Rectal smooth muscle tissue (tissue), 1 donor: Measurements from ENCODE around the gene STK26.
"Not testable (repeated sequence)": the region's sequence is repeated elsewhere in the genome, so short reads cannot be mapped to it uniquely, and the experiment has no call there.

ENCODE experiments used
- H3K27ac ChIP-seq: one replicate; pipeline ENCODE4 v1.7.0; 2013; ENCODE audit warnings: low read depth, low read length, inconsistent platforms
- H3K27me3 ChIP-seq: one replicate; pipeline ENCODE4 v1.7.0; 2013; ENCODE audit warnings: low read length; ENCODE audit not compliant: control insufficient read depth, insufficient read depth
- H3K36me3 ChIP-seq: one replicate; pipeline ENCODE4 v1.7.0; 2013; ENCODE audit warnings: low read length; ENCODE audit not compliant: control insufficient read depth, insufficient read depth
- H3K4me1 ChIP-seq: one replicate; pipeline ENCODE4 v1.7.0; 2013; ENCODE audit warnings: low read length; ENCODE audit not compliant: control insufficient read depth, insufficient read depth
- H3K4me3 ChIP-seq: one replicate; pipeline ENCODE4 v1.7.0; 2013; ENCODE audit warnings: low read length
- H3K9ac ChIP-seq: one replicate; pipeline ENCODE4 v1.7.0; 2013; ENCODE audit warnings: low read length

STK26 gene

GRCh38 chrX:132077912-132078311, 54.8 kb downstream of the STK26 start:
- Histone ChIP-seq H3K27ac (no peak overlapping the region), H3K27me3 (no peaks in the 10 kb centered on the region), H3K9ac (no peak overlapping the region), H3K36me3 (no peaks in the 10 kb centered on the region), H3K4me3 (no peak overlapping the region), H3K4me1 (no peaks in the 10 kb centered on the region)

DNA sequence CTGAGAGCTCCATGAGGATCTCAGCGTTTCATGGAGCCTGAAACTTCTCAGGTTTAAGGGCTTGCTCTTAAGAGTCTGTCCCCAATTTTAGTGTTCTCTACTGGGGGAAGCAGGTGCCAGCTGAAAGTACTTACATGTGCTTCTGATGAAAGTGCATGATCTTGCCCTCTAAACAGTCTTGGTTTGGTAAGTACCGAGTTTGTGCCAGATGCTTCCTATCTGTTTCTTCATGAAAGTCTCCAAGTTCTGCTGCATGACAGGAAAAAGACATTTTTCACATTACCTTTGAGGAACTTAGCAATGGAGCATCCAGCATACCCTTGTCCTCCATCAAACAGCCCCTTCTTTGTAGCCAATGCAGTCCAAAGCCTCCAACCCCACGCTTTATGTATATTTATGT, 62.7 kb downstream of the STK26 start:
- Histone ChIP-seq H3K36me3 (no peaks in the 10 kb centered on the region), H3K9ac (no peak overlapping the region), H3K4me1 (no peaks in the 10 kb centered on the region), H3K27ac (no peak overlapping the region), H3K27me3 (no peaks in the 10 kb centered on the region), H3K4me3 (no peak overlapping the region)

DNA sequence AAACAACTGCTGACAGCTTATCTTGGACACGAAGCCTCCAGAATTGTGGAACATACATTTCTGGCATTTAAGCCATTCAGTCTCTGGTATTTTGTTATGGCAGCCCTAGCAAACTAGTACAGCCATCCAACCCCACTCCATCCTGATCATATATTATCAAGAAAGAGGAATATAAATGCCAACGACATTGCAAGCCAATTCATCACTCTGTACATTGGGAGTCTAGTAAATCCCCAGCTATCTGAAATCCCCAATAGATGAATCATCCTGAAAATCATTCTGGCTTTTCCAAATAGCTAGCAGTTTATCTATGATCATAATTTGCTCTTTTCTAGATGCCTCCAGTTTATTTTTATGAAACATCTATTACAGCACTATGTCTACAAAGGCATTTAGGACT, 63.6 kb downstream of the STK26 start:
- Histone ChIP-seq H3K4me3 (no peak overlapping the region), H3K4me1 (no peaks in the 10 kb centered on the region), H3K27me3 (no peaks in the 10 kb centered on the region), H3K36me3 (no peaks in the 10 kb centered on the region), H3K27ac (no peak overlapping the region), H3K9ac (no peak overlapping the region)

- Histone ChIP-seq H3K27me3 (no peaks in the 10 kb centered on the region), H3K4me1 (no peaks in the 10 kb centered on the region), H3K9ac (no peak overlapping the region), H3K36me3 (no peaks in the 10 kb centered on the region), H3K27ac (no peak overlapping the region), H3K4me3 (no peak overlapping the region)
Observed at GRCh38 chrX:132088864-132089263, 65.8 kb downstream of the STK26 start.

DNA sequence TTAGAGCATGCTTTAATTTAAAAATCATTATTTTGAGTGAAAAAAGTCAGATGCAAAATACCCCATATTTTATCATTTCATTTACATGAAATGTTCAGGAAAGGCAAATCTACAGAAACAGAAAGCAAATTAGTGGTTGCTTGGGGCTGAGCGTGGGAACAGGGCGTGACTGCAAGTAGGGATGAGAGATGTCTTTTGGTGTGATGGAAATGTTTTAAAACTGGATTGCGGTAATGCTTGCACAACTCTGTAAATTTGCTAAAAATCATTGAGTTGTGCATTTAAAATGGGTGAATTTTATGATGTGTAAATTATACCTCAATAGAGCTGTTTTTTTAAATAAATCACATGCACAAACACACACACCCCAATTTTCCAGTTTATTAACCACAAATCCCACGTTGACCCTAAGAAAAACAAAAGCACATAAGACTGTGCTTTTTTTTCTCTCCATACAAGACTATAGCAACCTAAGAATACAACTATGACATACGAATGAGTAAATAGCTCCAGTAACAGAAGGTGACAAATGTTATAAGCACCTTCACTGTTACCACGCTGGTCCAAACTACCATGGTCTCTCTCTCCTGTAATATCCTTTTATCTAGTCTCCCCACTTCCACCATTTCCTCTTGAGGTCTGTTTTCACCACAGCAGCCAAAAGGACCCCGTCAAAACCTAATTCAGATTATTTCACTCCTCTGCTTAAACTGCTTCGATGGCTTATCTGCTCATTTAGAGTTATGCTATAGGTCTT, 67.5 kb downstream of the STK26 start:
- no peak overlapping the region for H3K9ac ChIP-seq
- no peaks in the 10 kb centered on the region for H3K36me3 ChIP-seq
- H3K27ac ChIP-seq = no peak overlapping the region
- H3K4me1 ChIP-seq = no peaks in the 10 kb centered on the region
- H3K4me3 ChIP-seq = no peak overlapping the region
- H3K27me3 ChIP-seq = no peaks in the 10 kb centered on the region

- Histone ChIP-seq H3K9ac (no peak overlapping the region), H3K27me3 (no peaks in the 10 kb centered on the region), H3K4me3 (no peak overlapping the region), H3K36me3 (no peaks in the 10 kb centered on the region), H3K27ac (no peak overlapping the region), H3K4me1 (no peaks in the 10 kb centered on the region)
Observed at GRCh38 chrX:132092439-132093065, 69.5 kb downstream of the STK26 start.

DNA sequence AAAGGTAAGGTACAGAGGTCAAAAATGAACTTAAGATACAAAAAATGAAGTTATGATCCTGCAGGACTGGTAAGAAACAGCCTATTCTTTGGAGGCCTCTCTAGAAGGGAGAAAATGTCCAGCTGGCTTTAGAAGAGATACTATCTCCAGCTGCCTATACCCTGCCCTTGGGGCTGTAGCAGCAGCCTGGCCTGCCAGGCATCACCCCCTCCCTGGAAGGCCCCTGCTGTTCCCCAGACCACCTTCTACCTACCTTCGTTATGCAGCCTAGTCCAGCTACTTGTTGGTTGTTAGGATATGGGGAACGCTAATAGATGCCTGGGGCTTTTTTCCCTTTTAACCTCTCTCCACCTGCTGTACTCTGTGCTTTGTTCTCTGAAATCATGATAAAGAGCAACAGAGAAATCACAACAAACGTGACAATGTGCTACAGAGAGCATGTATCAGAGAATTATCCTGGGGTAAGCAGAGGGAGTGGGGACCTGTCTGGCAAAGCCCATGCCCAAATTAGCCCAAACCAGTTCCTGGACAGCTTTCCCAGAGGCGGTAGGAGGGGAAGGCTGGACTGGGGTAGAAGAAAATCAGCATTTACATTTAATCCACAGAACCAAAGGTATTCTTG, 70.2 kb downstream of the STK26 start:
- H3K4me3 ChIP-seq = no peak overlapping the region

DNA sequence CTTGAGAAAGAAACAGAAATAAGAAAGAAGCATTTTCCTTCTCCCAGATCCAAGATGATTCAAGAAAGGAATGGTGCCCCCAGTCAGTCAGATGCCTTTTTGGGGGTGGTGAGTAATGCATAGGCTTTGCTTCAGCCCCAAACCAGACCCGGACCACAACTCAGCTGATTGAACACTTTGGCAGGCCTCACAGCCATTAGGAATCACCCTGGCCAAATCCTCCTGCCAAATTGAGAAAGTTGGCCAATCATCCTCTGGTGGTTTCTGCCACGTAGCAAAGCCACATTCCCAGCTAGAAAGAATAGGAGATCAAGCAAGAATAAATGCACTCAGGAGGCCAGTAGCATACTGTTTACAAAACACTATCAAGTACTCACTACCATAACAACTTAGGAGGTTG, 71.1 kb downstream of the STK26 start:
- H3K9ac ChIP-seq = no peak overlapping the region
- no peaks in the 10 kb centered on the region for H3K36me3 ChIP-seq
- no peak overlapping the region for H3K27ac ChIP-seq
- H3K4me3 ChIP-seq = no peak overlapping the region
- no peaks in the 10 kb centered on the region for H3K4me1 ChIP-seq
- no peaks in the 10 kb centered on the region for H3K27me3 ChIP-seq

More for the DNA sequence above, 70.2 kb downstream of the STK26 start:
- no peak overlapping the region for H3K9ac ChIP-seq
- no peaks in the 10 kb centered on the region for H3K36me3 ChIP-seq
- H3K27me3 ChIP-seq = no peaks in the 10 kb centered on the region
- H3K27ac ChIP-seq = no peak overlapping the region
- no peaks in the 10 kb centered on the region for H3K4me1 ChIP-seq

DNA sequence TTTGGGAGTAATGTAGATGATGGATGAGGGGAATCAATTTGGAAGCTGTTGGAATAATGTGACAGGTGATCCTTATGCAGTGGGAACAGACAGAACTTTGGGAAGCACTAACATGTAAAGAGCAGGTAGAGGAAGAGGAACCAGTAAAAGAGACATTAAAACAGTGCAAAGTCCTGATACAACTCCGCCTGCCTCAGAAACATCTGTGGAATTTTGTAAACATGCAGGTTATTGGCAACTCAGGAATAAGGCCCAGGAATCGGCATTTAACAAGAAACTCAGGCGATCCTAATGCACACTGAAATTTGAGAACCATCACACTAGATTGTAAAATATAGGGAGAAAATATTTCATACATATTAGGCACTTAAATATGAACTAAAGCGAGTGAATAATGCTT, 75.6 kb downstream of the STK26 start:
- H3K27ac ChIP-seq, H3K9ac ChIP-seq, H3K4me3 ChIP-seq, H3K27me3 ChIP-seq, H3K36me3 ChIP-seq, H3K4me1 ChIP-seq: not testable (repeated sequence)

- H3K9ac ChIP-seq = no peak overlapping the region
- no peaks in the 10 kb centered on the region for H3K4me1 ChIP-seq
- no peaks in the 10 kb centered on the region for H3K36me3 ChIP-seq
- H3K27ac ChIP-seq = no peak overlapping the region
- H3K27me3 ChIP-seq = no peaks in the 10 kb centered on the region
- no peak overlapping the region for H3K4me3 ChIP-seq
Observed at GRCh38 chrX:132101206-132101605, 78.1 kb downstream of the STK26 start.

- H3K9ac ChIP-seq = no peak overlapping the region
- H3K36me3 ChIP-seq = no peaks in the 10 kb centered on the region
- no peak overlapping the region for H3K4me3 ChIP-seq
- no peak overlapping the region for H3K27ac ChIP-seq
- H3K27me3 ChIP-seq = no peaks in the 10 kb centered on the region
- H3K4me1 ChIP-seq = no peaks in the 10 kb centered on the region
Observed at GRCh38 chrX:132101799-132102198, 78.7 kb downstream of the STK26 start.

GRCh38 chrX:132107291-132107690, 84.2 kb downstream of the STK26 start:
- H3K36me3 ChIP-seq = no peaks in the 10 kb centered on the region
- H3K4me3 ChIP-seq = no peak overlapping the region
- no peak overlapping the region for H3K27ac ChIP-seq
- H3K4me1 ChIP-seq = no peaks in the 10 kb centered on the region
- no peak overlapping the region for H3K9ac ChIP-seq
- no peaks in the 10 kb centered on the region for H3K27me3 ChIP-seq

- Histone ChIP-seq H3K36me3 (no peaks in the 10 kb centered on the region), H3K27ac (no peak overlapping the region), H3K27me3 (peaks cover 3% of the 10 kb centered on the region), H3K4me1 (no peaks in the 10 kb centered on the region), H3K4me3 (no peak overlapping the region), H3K9ac (no peak overlapping the region)
Observed at GRCh38 chrX:132114607-132115006, 91.5 kb downstream of the STK26 start.
